Neural cell (in vitro differentiated cells): ENCODE results near the gene AMIGO1. TPM values are rescaled to one million over a fixed set of nuclear protein-coding genes. Genes with fewer than 3 reads are reported as not detected.

Experiments
- H2AFZ ChIP-seq: fragments of 200-600, 300-800 bp; sonication (generic), shearing (Covaris generic); 2 replicates; pipeline ENCODE4 v1.6.0; 2014; ENCODE audit warnings: low read depth, mild to moderate bottlenecking, antibody characterized with exemption, low read length, moderate library complexity
- H3F3A ChIP-seq: fragments of 200-600 bp; shearing (Covaris generic); 2 replicates; pipeline ENCODE4 v1.6.1; 2016; ENCODE audit warnings: mild to moderate bottlenecking, moderate library complexity, mixed read lengths, antibody characterized with exemption, low read length; ENCODE audit not compliant: insufficient read depth, poor library complexity, severe bottlenecking
- H3K27ac ChIP-seq: fragments of 200-600, 300-800 bp; sonication (generic), shearing (Covaris generic); 2 replicates; pipeline ENCODE4 v1.5.1; 2014; ENCODE audit warnings: mild to moderate bottlenecking, low read length, moderate library complexity
- H3K27me3 ChIP-seq: fragments of 300-800, 200-600 bp; sonication (generic), shearing (Covaris generic); 2 replicates; pipeline ENCODE4 v1.6.0; 2014; ENCODE audit warnings: mild to moderate bottlenecking, low read depth, low read length, moderate library complexity; ENCODE audit not compliant: insufficient read depth
- H3K36me3 ChIP-seq: fragments of 300-800, 200-600 bp; sonication (generic), shearing (Covaris generic); 2 replicates; pipeline ENCODE4 v1.5.1; 2014; ENCODE audit warnings: mild to moderate bottlenecking, antibody characterized with exemption, low read length, moderate library complexity; ENCODE audit not compliant: insufficient read depth
- H3K4me2 ChIP-seq: fragments of 300-800, 200-600 bp; sonication (generic), shearing (Covaris generic); 2 replicates; pipeline ENCODE4 v1.6.0; 2014; ENCODE audit warnings: mild to moderate bottlenecking, low read length
- H3K4me3 ChIP-seq: fragments of 300-800, 200-600 bp; sonication (generic), shearing (Covaris generic); 2 replicates; pipeline ENCODE4 v1.5.1; 2014; ENCODE audit warnings: mild to moderate bottlenecking, low read length, moderate library complexity
- H3K79me2 ChIP-seq: fragments of 200-600 bp; shearing (Covaris generic); replicated peaks from 2 replicates; pipeline ENCODE4 v1.6.0; 2014; ENCODE audit warnings: mild to moderate bottlenecking, low read length, moderate library complexity; ENCODE audit not compliant: insufficient read depth
- H3K9ac ChIP-seq: fragments of 300-800, 200-600 bp; sonication (generic), shearing (Covaris generic); 2 replicates; pipeline ENCODE4 v1.6.1; 2016; ENCODE audit warnings: mild to moderate bottlenecking, low read length, mixed read lengths
- H3K9me2 ChIP-seq: fragments of 200-600 bp; shearing (Covaris generic); 2 replicates; pipeline ENCODE4 v1.6.1; 2016; ENCODE audit warnings: mild to moderate bottlenecking, low read length, mixed read lengths; ENCODE audit not compliant: insufficient read depth
- H3K9me3 ChIP-seq: fragments of 200-600, 300-800 bp; sonication (generic), shearing (Covaris generic); 2 replicates; pipeline ENCODE4 v1.6.1; 2016; ENCODE audit warnings: mild to moderate bottlenecking, mixed run types, low read length, moderate library complexity, mixed read lengths
- H4K20me1 ChIP-seq: fragments of 200-600 bp; shearing (Covaris generic); 2 replicates; pipeline ENCODE4 v1.6.1; 2016; ENCODE audit warnings: mild to moderate bottlenecking, mixed run types; ENCODE audit not compliant: insufficient read depth
- CTCF ChIP-seq: fragments of 450-650 bp; IDR thresholded peaks from 2 replicates; pipeline ENCODE4 v1.5.1; 2014; ENCODE audit warnings: antibody characterized with exemption, mild to moderate bottlenecking, moderate library complexity; ENCODE audit not compliant: poor library complexity, severe bottlenecking
- EP300 ChIP-seq: fragments of 450-650 bp; conservative IDR thresholded peaks from 2 replicates; pipeline ENCODE4 v1.6.1; 2014; ENCODE audit warnings: antibody characterized with exemption, mild to moderate bottlenecking, moderate library complexity; ENCODE audit not compliant: poor library complexity, severe bottlenecking
- EZH2 ChIP-seq: fragments of 200-600, 300-800 bp; shearing (Covaris generic), sonication (generic); IDR thresholded peaks from 2 replicates; pipeline ENCODE4 v1.6.1; 2014; ENCODE audit warnings: antibody characterized with exemption, low read length, borderline replicate concordance, mild to moderate bottlenecking; ENCODE audit not compliant: insufficient read depth, poor library complexity, severe bottlenecking
- MXI1 ChIP-seq: fragments of 450-650 bp; conservative IDR thresholded peaks from 2 replicates; pipeline ENCODE4 v1.6.1; 2014; ENCODE audit warnings: antibody characterized with exemption, mild to moderate bottlenecking; ENCODE audit not compliant: poor library complexity, severe bottlenecking
- POLR2AphosphoS5 ChIP-seq: IDR thresholded peaks from 2 replicates; pipeline ENCODE4 v1.6.1; 2012
- RAD21 ChIP-seq: fragments of 450-650 bp; conservative IDR thresholded peaks from 2 replicates; pipeline ENCODE4 v1.6.1; 2014; ENCODE audit warnings: antibody characterized with exemption, mild to moderate bottlenecking, moderate library complexity
- SMC3 ChIP-seq: fragments of 450-650 bp; conservative IDR thresholded peaks from 2 replicates; pipeline ENCODE4 v1.6.1; 2014; ENCODE audit warnings: antibody characterized with exemption, mild to moderate bottlenecking, moderate library complexity; ENCODE audit not compliant: poor library complexity
- TAF1 ChIP-seq: IDR thresholded peaks from 2 replicates; pipeline ENCODE4 v1.6.1; 2012; ENCODE audit warnings: low read depth
- polyA plus RNA-seq: library from polyadenylated mRNA; depleted of rRNA; stranded (reverse); fragments of >200 nt; gene quantifications from 2 replicates; pipeline ENCODE4 v1.2.3, GENCODE V29; 2014
- TF ChIP-seq, protein P1 (sequence below): IDR thresholded peaks from 2 replicates; pipeline ENCODE4 v1.6.1; 2012; ENCODE audit warnings: borderline replicate concordance

The AMIGO1 gene
- polyA plus RNA-seq, 1 donor from 2014 or later, result 12.6 TPM

DNA sequence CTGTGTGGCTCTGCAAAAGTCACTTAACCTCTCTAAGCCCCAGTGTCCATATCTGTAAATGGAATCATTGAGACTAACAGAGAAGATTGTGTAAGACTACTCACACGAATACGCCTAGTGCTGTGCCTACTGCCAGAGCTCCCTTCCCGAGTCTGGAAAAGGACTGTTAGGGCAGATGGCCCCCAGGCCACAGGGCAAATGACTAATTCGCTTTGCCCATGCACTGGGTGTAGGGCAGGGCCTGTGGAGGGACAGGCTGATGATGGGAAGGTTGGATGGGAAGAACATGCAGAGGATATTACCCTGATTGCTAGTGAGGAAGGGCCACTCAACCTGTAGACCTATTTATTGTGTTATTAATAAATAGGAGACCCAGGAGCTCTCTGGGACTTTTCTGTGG, 26.0 kb upstream of the AMIGO1 start:
- no peak overlapping the region for H2AFZ ChIP-seq
- no peaks in the 10 kb centered on the region for H3K9me2 ChIP-seq
- TF ChIP-seq RAD21, result no peak
- TF ChIP-seq, protein P1, sequence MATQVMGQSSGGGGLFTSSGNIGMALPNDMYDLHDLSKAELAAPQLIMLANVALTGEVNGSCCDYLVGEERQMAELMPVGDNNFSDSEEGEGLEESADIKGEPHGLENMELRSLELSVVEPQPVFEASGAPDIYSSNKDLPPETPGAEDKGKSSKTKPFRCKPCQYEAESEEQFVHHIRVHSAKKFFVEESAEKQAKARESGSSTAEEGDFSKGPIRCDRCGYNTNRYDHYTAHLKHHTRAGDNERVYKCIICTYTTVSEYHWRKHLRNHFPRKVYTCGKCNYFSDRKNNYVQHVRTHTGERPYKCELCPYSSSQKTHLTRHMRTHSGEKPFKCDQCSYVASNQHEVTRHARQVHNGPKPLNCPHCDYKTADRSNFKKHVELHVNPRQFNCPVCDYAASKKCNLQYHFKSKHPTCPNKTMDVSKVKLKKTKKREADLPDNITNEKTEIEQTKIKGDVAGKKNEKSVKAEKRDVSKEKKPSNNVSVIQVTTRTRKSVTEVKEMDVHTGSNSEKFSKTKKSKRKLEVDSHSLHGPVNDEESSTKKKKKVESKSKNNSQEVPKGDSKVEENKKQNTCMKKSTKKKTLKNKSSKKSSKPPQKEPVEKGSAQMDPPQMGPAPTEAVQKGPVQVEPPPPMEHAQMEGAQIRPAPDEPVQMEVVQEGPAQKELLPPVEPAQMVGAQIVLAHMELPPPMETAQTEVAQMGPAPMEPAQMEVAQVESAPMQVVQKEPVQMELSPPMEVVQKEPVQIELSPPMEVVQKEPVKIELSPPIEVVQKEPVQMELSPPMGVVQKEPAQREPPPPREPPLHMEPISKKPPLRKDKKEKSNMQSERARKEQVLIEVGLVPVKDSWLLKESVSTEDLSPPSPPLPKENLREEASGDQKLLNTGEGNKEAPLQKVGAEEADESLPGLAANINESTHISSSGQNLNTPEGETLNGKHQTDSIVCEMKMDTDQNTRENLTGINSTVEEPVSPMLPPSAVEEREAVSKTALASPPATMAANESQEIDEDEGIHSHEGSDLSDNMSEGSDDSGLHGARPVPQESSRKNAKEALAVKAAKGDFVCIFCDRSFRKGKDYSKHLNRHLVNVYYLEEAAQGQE, result no peak
- TF ChIP-seq SMC3, result no peak
- no peak for TF ChIP-seq EP300
- TF ChIP-seq MXI1, result no peak
- TF ChIP-seq EZH2, result no peak
- no peak for TF ChIP-seq POLR2AphosphoS5
- no peak for TF ChIP-seq TAF1
- no peak for TF ChIP-seq CTCF
- no peaks in the 10 kb centered on the region for H3K79me2 ChIP-seq
- H3F3A ChIP-seq, result no peaks in the 10 kb centered on the region
- no peaks in the 10 kb centered on the region for H4K20me1 ChIP-seq
- no peak overlapping the region for H3K4me3 ChIP-seq
- H3K9me3 ChIP-seq, result no peaks in the 10 kb centered on the region
- H3K4me2 ChIP-seq, result no peak overlapping the region
- no peak overlapping the region for H3K27ac ChIP-seq
- H3K36me3 ChIP-seq, result no peaks in the 10 kb centered on the region
- H3K9ac ChIP-seq, result no peak overlapping the region
- no peaks in the 10 kb centered on the region for H3K27me3 ChIP-seq

- no peaks in the 10 kb centered on the region for H3K36me3 ChIP-seq
- no peak overlapping the region for H3K4me2 ChIP-seq
- no peak overlapping the region for H2AFZ ChIP-seq
- no peaks in the 10 kb centered on the region for H4K20me1 ChIP-seq
- no peaks in the 10 kb centered on the region for H3F3A ChIP-seq
- no peak overlapping the region for H3K9ac ChIP-seq
- TF ChIP-seq MXI1, result no peak
- no peak for TF ChIP-seq EP300
- no peak for TF ChIP-seq POLR2AphosphoS5
- no peak for TF ChIP-seq CTCF
- no peak for TF ChIP-seq SMC3
- no peak for TF ChIP-seq EZH2
- TF ChIP-seq TAF1, result no peak
- no peak for TF ChIP-seq RAD21
- TF ChIP-seq, protein P1, result no peak
- H3K27ac ChIP-seq, result no peak overlapping the region
- no peaks in the 10 kb centered on the region for H3K9me3 ChIP-seq
- H3K4me3 ChIP-seq, result no peak overlapping the region
- H3K9me2 ChIP-seq, result no peaks in the 10 kb centered on the region
- no peaks in the 10 kb centered on the region for H3K79me2 ChIP-seq
- H3K27me3 ChIP-seq, result no peaks in the 10 kb centered on the region
Measured at GRCh38 chr1:109534307-109534858, 24.9 kb upstream of the AMIGO1 start.
